ENCODE measurements around the gene TBXAS1.

TBXAS1 gene

DNA sequence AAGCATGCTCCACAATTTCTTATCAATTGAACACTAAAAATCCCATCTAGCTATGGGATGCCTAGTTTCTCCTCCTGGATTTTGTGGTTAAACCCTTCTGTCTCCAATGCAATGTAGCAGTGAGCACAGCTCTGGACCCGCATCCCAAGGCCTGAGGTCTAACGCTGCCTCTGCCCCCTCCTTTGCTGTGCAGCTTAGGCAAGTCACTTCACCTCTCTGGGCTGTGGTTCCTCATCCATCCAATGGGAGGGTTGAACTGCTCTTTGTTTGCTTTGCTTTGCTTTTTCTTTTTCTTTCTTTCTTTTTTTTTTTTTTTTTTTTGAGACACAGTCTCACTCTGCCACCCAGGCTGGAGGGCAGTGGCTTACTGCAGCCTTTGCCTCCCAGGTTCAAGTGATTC is 164.5 kb downstream of the TBXAS1 start:
- H3K27me3 ChIP-seq (ENCODE audit: control insufficient read depth in 1 of 2, insufficient read depth in 2 of 2, low read length in 2 of 2), result no peaks in the 10 kb centered on the region
- no peak overlapping the region for H3K4me3 ChIP-seq (ENCODE audit: low read depth in 1 of 2, low read length in 2 of 2)
- peaks cover 0 to 5% of the 10 kb centered on the region in 2 donors for H3K4me1 ChIP-seq (ENCODE audit: control insufficient read depth in 1 of 2, insufficient read depth in 2 of 2, low read length in 2 of 2)
- H3K9me3 ChIP-seq (ENCODE audit: control insufficient read depth in 1 of 2, low read length in 2 of 2), result no peaks in the 10 kb centered on the region
- H3K36me3 ChIP-seq (ENCODE audit: control insufficient read depth in 1 of 2, insufficient read depth in 2 of 2, low read length in 2 of 2), result no peaks in the 10 kb centered on the region
- no peak overlapping the region for H3K27ac ChIP-seq (ENCODE audit: low read depth, low read length)
- no peak overlapping the region for H3K9ac ChIP-seq (ENCODE audit: low read depth in 1 of 2, low read length in 2 of 2)

DNA sequence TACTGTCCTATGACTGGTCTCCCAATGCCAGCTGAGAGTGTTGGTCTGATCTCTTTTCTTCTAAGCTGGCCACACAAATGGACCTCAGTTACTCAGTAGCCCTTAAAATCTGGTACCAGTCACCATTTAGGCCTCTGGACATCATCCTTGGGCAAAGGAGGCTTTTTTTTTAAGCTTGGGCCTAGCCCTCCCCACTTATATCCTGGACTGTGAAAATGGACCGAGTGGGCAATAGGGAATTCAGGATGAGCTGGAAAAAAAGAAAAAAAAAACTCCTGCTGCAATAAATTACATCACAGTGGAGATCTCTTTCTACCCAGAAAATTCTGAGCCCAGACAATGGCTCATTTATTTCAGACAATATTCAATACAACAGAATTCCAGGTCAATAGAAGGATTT is 165.3 kb downstream of the TBXAS1 start:
- Histone ChIP-seq H3K9me3 (ENCODE audit: control insufficient read depth in 1 of 2, low read length in 2 of 2) (no peaks in the 10 kb centered on the region), H3K27ac (ENCODE audit: low read depth, low read length) (no peak overlapping the region), H3K9ac (ENCODE audit: low read depth in 1 of 2, low read length in 2 of 2) (no peak overlapping the region)

GRCh38 chr7:139995017-139995915 is 166.2 kb downstream of the TBXAS1 start:
- Histone ChIP-seq H3K4me3 (ENCODE audit: low read depth in 1 of 2, low read length in 2 of 2) (no peak overlapping the region), H3K27ac (ENCODE audit: low read depth, low read length) (no peak overlapping the region), H3K9ac (ENCODE audit: low read depth in 1 of 2, low read length in 2 of 2) (no peak overlapping the region), H3K4me1 (ENCODE audit: control insufficient read depth in 1 of 2, insufficient read depth in 2 of 2, low read length in 2 of 2) (peaks cover 0 to 1% of the 10 kb centered on the region in 2 donors), H3K9me3 (ENCODE audit: control insufficient read depth in 1 of 2, low read length in 2 of 2) (no peaks in the 10 kb centered on the region), H3K27me3 (ENCODE audit: control insufficient read depth in 1 of 2, insufficient read depth in 2 of 2, low read length in 2 of 2) (no peaks in the 10 kb centered on the region), H3K36me3 (ENCODE audit: control insufficient read depth in 1 of 2, insufficient read depth in 2 of 2, low read length in 2 of 2) (no peaks in the 10 kb centered on the region)

More for the DNA sequence above, 165.3 kb downstream of the TBXAS1 start:
- H3K4me3 ChIP-seq (ENCODE audit: low read depth in 1 of 2, low read length in 2 of 2), result no peak overlapping the region
- H3K27me3 ChIP-seq (ENCODE audit: control insufficient read depth in 1 of 2, insufficient read depth in 2 of 2, low read length in 2 of 2), result no peaks in the 10 kb centered on the region
- H3K36me3 ChIP-seq (ENCODE audit: control insufficient read depth in 1 of 2, insufficient read depth in 2 of 2, low read length in 2 of 2), result no peaks in the 10 kb centered on the region
- peaks cover 0 to 5% of the 10 kb centered on the region in 2 donors for H3K4me1 ChIP-seq (ENCODE audit: control insufficient read depth in 1 of 2, insufficient read depth in 2 of 2, low read length in 2 of 2)

GRCh38 chr7:139998572-139998971 is 169.5 kb downstream of the TBXAS1 start:
- Histone ChIP-seq H3K36me3 (ENCODE audit: control insufficient read depth in 1 of 2, insufficient read depth in 2 of 2, low read length in 2 of 2) (no peaks in the 10 kb centered on the region), H3K27me3 (ENCODE audit: control insufficient read depth in 1 of 2, insufficient read depth in 2 of 2, low read length in 2 of 2) (no peaks in the 10 kb centered on the region), H3K4me1 (ENCODE audit: control insufficient read depth in 1 of 2, insufficient read depth in 2 of 2, low read length in 2 of 2) (no peaks in the 10 kb centered on the region), H3K27ac (ENCODE audit: low read depth, low read length) (no peak overlapping the region), H3K9ac (ENCODE audit: low read depth in 1 of 2, low read length in 2 of 2) (no peak overlapping the region), H3K9me3 (ENCODE audit: control insufficient read depth in 1 of 2, low read length in 2 of 2) (no peaks in the 10 kb centered on the region), H3K4me3 (ENCODE audit: low read depth in 1 of 2, low read length in 2 of 2) (no peak overlapping the region)

DNA sequence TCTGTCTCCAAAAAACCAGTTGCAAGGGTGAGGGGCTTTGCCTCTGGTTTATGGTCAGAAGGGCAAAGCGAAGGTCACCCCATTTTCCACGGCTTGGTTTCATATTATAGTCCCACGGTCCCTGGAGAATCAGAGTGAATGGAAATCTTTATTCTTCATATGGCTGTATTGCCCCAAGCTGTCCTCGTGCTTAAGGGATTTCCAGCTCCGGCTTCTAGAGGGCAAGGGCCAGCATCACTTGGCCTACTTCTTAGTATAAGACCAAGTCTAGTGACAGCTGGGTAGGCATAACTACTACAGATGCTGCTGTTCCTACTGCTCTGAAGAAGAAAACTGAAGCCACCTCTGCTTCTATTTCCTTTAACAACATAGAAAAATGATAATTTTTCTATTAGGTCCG is 170.5 kb downstream of the TBXAS1 start:
- H3K9me3 ChIP-seq (ENCODE audit: control insufficient read depth in 1 of 2, low read length in 2 of 2), result no peaks in the 10 kb centered on the region
- H3K27me3 ChIP-seq (ENCODE audit: control insufficient read depth in 1 of 2, insufficient read depth in 2 of 2, low read length in 2 of 2), result no peaks in the 10 kb centered on the region
- H3K4me3 ChIP-seq (ENCODE audit: low read depth in 1 of 2, low read length in 2 of 2), result no peak overlapping the region
- no peaks in the 10 kb centered on the region for H3K36me3 ChIP-seq (ENCODE audit: control insufficient read depth in 1 of 2, insufficient read depth in 2 of 2, low read length in 2 of 2)
- no peak overlapping the region for H3K9ac ChIP-seq (ENCODE audit: low read depth in 1 of 2, low read length in 2 of 2)
- no peaks in the 10 kb centered on the region for H3K4me1 ChIP-seq (ENCODE audit: control insufficient read depth in 1 of 2, insufficient read depth in 2 of 2, low read length in 2 of 2)
- no peak overlapping the region for H3K27ac ChIP-seq (ENCODE audit: low read depth, low read length)

GRCh38 chr7:140000666-140001268 is 171.7 kb downstream of the TBXAS1 start:
- Histone ChIP-seq H3K27ac (ENCODE audit: low read depth, low read length) (no peak overlapping the region), H3K4me3 (ENCODE audit: low read depth in 1 of 2, low read length in 2 of 2) (no peak overlapping the region), H3K27me3 (ENCODE audit: control insufficient read depth in 1 of 2, insufficient read depth in 2 of 2, low read length in 2 of 2) (no peaks in the 10 kb centered on the region), H3K4me1 (ENCODE audit: control insufficient read depth in 1 of 2, insufficient read depth in 2 of 2, low read length in 2 of 2) (no peaks in the 10 kb centered on the region), H3K9ac (ENCODE audit: low read depth in 1 of 2, low read length in 2 of 2) (no peak overlapping the region), H3K9me3 (ENCODE audit: control insufficient read depth in 1 of 2, low read length in 2 of 2) (no peaks in the 10 kb centered on the region), H3K36me3 (ENCODE audit: control insufficient read depth in 1 of 2, insufficient read depth in 2 of 2, low read length in 2 of 2) (no peaks in the 10 kb centered on the region)

DNA sequence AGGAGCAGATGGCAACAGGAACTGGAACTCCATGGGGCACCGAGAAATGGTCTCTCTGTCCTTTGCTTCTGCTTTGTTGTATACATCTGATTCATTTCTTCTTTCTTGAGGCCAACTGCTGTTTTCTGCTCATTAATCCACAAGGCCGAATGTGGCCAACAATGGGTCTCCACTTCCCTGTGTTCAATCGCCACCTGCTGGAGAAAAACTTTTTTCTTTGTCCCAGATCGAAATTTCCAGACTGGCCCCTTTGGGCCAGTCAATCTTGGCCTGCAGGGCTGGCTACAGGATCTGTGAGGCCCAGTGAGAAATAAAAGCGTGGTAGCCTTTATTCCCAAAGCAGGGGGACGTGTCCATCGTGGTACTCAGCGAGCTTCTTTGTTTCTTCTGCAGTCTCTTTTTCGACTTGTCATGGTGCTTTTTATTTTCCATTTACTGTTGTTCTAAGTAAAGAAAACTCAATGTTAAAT is 174.9 kb downstream of the TBXAS1 start:
- H3K36me3 ChIP-seq (ENCODE audit: control insufficient read depth in 1 of 2, insufficient read depth in 2 of 2, low read length in 2 of 2), result no peaks in the 10 kb centered on the region
- H3K27me3 ChIP-seq (ENCODE audit: control insufficient read depth in 1 of 2, insufficient read depth in 2 of 2, low read length in 2 of 2), result no peaks in the 10 kb centered on the region
- no peaks in the 10 kb centered on the region for H3K9me3 ChIP-seq (ENCODE audit: control insufficient read depth in 1 of 2, low read length in 2 of 2)
- no peaks in the 10 kb centered on the region for H3K4me1 ChIP-seq (ENCODE audit: control insufficient read depth in 1 of 2, insufficient read depth in 2 of 2, low read length in 2 of 2)
- H3K27ac ChIP-seq (ENCODE audit: low read depth, low read length), result no peak overlapping the region
- H3K9ac ChIP-seq (ENCODE audit: low read depth in 1 of 2, low read length in 2 of 2), result no peak overlapping the region
- H3K4me3 ChIP-seq (ENCODE audit: low read depth in 1 of 2, low read length in 2 of 2), result no peak overlapping the region

- Histone ChIP-seq H3K27me3 (ENCODE audit: control insufficient read depth in 1 of 2, insufficient read depth in 2 of 2, low read length in 2 of 2) (no peaks in the 10 kb centered on the region), H3K9ac (ENCODE audit: low read depth in 1 of 2, low read length in 2 of 2) (no peak overlapping the region), H3K4me1 (ENCODE audit: control insufficient read depth in 1 of 2, insufficient read depth in 2 of 2, low read length in 2 of 2) (no peaks in the 10 kb centered on the region), H3K27ac (ENCODE audit: low read depth, low read length) (no peak overlapping the region), H3K36me3 (ENCODE audit: control insufficient read depth in 1 of 2, insufficient read depth in 2 of 2, low read length in 2 of 2) (no peaks in the 10 kb centered on the region), H3K9me3 (ENCODE audit: control insufficient read depth in 1 of 2, low read length in 2 of 2) (no peaks in the 10 kb centered on the region), H3K4me3 (ENCODE audit: low read depth in 1 of 2, low read length in 2 of 2) (no peak overlapping the region)
Observed at GRCh38 chr7:140004672-140005071, 175.6 kb downstream of the TBXAS1 start.

DNA sequence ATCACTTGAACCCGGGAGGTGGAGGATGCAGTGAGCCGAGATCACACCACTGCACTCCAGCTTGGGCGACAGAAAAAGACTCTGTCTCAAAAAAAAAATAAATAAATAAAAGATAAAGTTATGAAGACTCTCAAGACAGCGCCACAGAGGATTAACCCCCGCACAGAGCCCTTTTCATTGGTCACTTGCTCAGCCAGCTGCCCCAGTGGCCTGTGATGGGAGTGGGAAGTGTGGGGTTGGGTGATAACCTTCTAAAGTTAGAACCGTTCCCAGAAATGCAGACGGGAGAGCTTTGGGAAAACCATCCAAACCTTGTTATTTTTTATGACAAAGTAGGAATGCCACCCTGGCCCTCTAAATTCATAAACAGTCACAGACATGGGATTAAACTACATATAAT is 176.3 kb downstream of the TBXAS1 start:
- H3K4me1 ChIP-seq (ENCODE audit: control insufficient read depth in 1 of 2, insufficient read depth in 2 of 2, low read length in 2 of 2), result no peaks in the 10 kb centered on the region
- no peak overlapping the region for H3K27ac ChIP-seq (ENCODE audit: low read depth, low read length)
- no peaks in the 10 kb centered on the region for H3K9me3 ChIP-seq (ENCODE audit: control insufficient read depth in 1 of 2, low read length in 2 of 2)
- H3K36me3 ChIP-seq (ENCODE audit: control insufficient read depth in 1 of 2, insufficient read depth in 2 of 2, low read length in 2 of 2), result no peaks in the 10 kb centered on the region
- no peak overlapping the region for H3K9ac ChIP-seq (ENCODE audit: low read depth in 1 of 2, low read length in 2 of 2)
- no peak overlapping the region for H3K4me3 ChIP-seq (ENCODE audit: low read depth in 1 of 2, low read length in 2 of 2)
- no peaks in the 10 kb centered on the region for H3K27me3 ChIP-seq (ENCODE audit: control insufficient read depth in 1 of 2, insufficient read depth in 2 of 2, low read length in 2 of 2)

- Histone ChIP-seq H3K4me3 (ENCODE audit: low read depth in 1 of 2, low read length in 2 of 2) (no peak overlapping the region), H3K4me1 (ENCODE audit: control insufficient read depth in 1 of 2, insufficient read depth in 2 of 2, low read length in 2 of 2) (no peaks in the 10 kb centered on the region), H3K9ac (ENCODE audit: low read depth in 1 of 2, low read length in 2 of 2) (no peak overlapping the region), H3K27ac (ENCODE audit: low read depth, low read length) (no peak overlapping the region), H3K36me3 (ENCODE audit: control insufficient read depth in 1 of 2, insufficient read depth in 2 of 2, low read length in 2 of 2) (no peaks in the 10 kb centered on the region), H3K9me3 (ENCODE audit: control insufficient read depth in 1 of 2, low read length in 2 of 2) (no peaks in the 10 kb centered on the region), H3K27me3 (ENCODE audit: control insufficient read depth in 1 of 2, insufficient read depth in 2 of 2, low read length in 2 of 2) (no peaks in the 10 kb centered on the region)
Observed at GRCh38 chr7:140005754-140006503, 176.9 kb downstream of the TBXAS1 start.

Measured in duodenal mucosa (tissue), 2 donors.